IMR-90 (cell line): ENCODE measurements around the gene ARFGEF3. TPM values are rescaled to one million over a fixed set of nuclear protein-coding genes. Genes with fewer than 3 reads are reported as not detected.

ENCODE experiments used
- ATAC-seq: fragments of 200-7000 bp; cut with Tn5 transposase; 2 replicates; pipeline ENCODE4 v1.9.1; 2020; ENCODE audit warnings: low read depth, mild to moderate bottlenecking, moderate library complexity
- BruUV-seq: library from RNA; stranded (reverse); fragments of 400-500 nt; replicated peaks from 2 replicates; lab custom pipeline; 2021; lab: Mats Ljungman, UMichigan
- CTCF ChIA-PET: fragments of 300-600 bp; formaldehyde crosslinking; extraction: SDS; loops from one replicate; lab custom pipeline; 2021; ENCODE audit warnings: antibody characterized with exemption; lab: Yijun Ruan, JAX
- POLR2A ChIA-PET: fragments of 300-600 bp; sonication (Branson Sonifier 250); formaldehyde crosslinking; loops from one replicate; lab custom pipeline; 2022; ENCODE audit warnings: antibody characterized with exemption; ENCODE audit not compliant: unreplicated experiment; lab: Charles Lee
- DNase-seq: peaks from one replicate; pipeline ENCODE4 v3.0.0; 2013
- H2AFZ ChIP-seq: replicated peaks from 2 replicates; pipeline ENCODE3; 2013; ENCODE audit warnings: low read length, mild to moderate bottlenecking; ENCODE audit not compliant: poor library complexity
- H2AK5ac ChIP-seq: 2 replicates; pipeline ENCODE4 v1.6.1; 2013; ENCODE audit warnings: low read depth, low read length, inconsistent platforms
- H2AK9ac ChIP-seq: replicated peaks from 2 replicates; pipeline ENCODE3; 2013; ENCODE audit warnings: mild to moderate bottlenecking, low read depth, low read length, moderate library complexity; ENCODE audit not compliant: poor library complexity
- H2BK120ac ChIP-seq: 2 replicates; pipeline ENCODE4 v1.6.1; 2013; ENCODE audit warnings: low read depth, low read length, inconsistent platforms
- H2BK15ac ChIP-seq: 3 replicates; pipeline ENCODE4 v1.6.1; 2013; ENCODE audit warnings: low read depth, low read length, inconsistent platforms
- H2BK20ac ChIP-seq: 2 replicates; pipeline ENCODE4 v1.6.1; 2013; ENCODE audit warnings: low read depth, mild to moderate bottlenecking, inconsistent platforms, low read length, moderate library complexity
- H2BK5ac ChIP-seq: 2 replicates; pipeline ENCODE4 v1.6.1; 2013; ENCODE audit warnings: mild to moderate bottlenecking, low read depth, low read length, inconsistent platforms; ENCODE audit not compliant: poor library complexity, severe bottlenecking
- H3K14ac ChIP-seq: replicated peaks from 2 replicates; pipeline ENCODE4 v1.6.1; 2013; ENCODE audit warnings: low read depth, low read length, inconsistent platforms
- H3K18ac ChIP-seq: 2 replicates; pipeline ENCODE4 v1.6.1; 2013; ENCODE audit warnings: low read depth, low read length, control low read depth
- H3K23ac ChIP-seq: 2 replicates; pipeline ENCODE4 v1.6.1; 2013; ENCODE audit warnings: low read depth, low read length, inconsistent platforms
- H3K27ac ChIP-seq: 2 replicates; pipeline ENCODE4 v1.5.1; 2013; ENCODE audit warnings: mild to moderate bottlenecking, control low read depth, low read length; ENCODE audit not compliant: insufficient read depth
- H3K27me3 ChIP-seq: 2 replicates; pipeline ENCODE4 v1.6.1; 2013; ENCODE audit warnings: low read length; ENCODE audit not compliant: control insufficient read depth, insufficient read depth
- H3K36me3 ChIP-seq: 2 replicates; pipeline ENCODE4 v1.6.1; 2013; ENCODE audit warnings: low read length, mixed read lengths; ENCODE audit not compliant: control insufficient read depth, insufficient read depth
- H3K4ac ChIP-seq: 2 replicates; pipeline ENCODE4 v1.6.1; 2013; ENCODE audit warnings: low read depth, low read length, inconsistent platforms
- H3K4me1 ChIP-seq: 2 replicates; pipeline ENCODE4 v1.6.1; 2013; ENCODE audit warnings: low read length, mixed read lengths; ENCODE audit not compliant: control insufficient read depth, insufficient read depth
- H3K4me2 ChIP-seq: 2 replicates; pipeline ENCODE4 v1.6.1; 2013; ENCODE audit warnings: low read depth, mild to moderate bottlenecking, control low read depth, low read length, moderate library complexity
- H3K4me3 ChIP-seq: 2 replicates; pipeline ENCODE4 v1.5.1; 2013; ENCODE audit warnings: low read depth, mild to moderate bottlenecking, control low read depth, low read length, moderate library complexity; ENCODE audit not compliant: insufficient read depth
- H3K56ac ChIP-seq: 2 replicates; pipeline ENCODE4 v1.6.1; 2013; ENCODE audit warnings: low read length, inconsistent platforms; ENCODE audit not compliant: insufficient read depth; ENCODE audit errors: extremely low read depth
- H3K79me1 ChIP-seq, 2 experiments: 2 replicates each; pipeline ENCODE4 v1.6.1; 2013; ENCODE audit warnings: low read length in 2 of 2, inconsistent platforms in 1 of 2, low read depth in 1 of 2
- H3K9ac ChIP-seq: 2 replicates; pipeline ENCODE4 v1.6.1; 2013; ENCODE audit warnings: low read depth, low read length, control low read depth
- H3K9me1 ChIP-seq: 2 replicates; pipeline ENCODE4 v1.6.1; 2013; ENCODE audit warnings: low read length, inconsistent platforms; ENCODE audit not compliant: insufficient read depth
- H3K9me3 ChIP-seq: 2 replicates; pipeline ENCODE4 v1.6.1; 2013; ENCODE audit warnings: low read length; ENCODE audit not compliant: control insufficient read depth, insufficient read depth
- H4K20me1 ChIP-seq: 2 replicates; pipeline ENCODE4 v1.6.1; 2013; ENCODE audit warnings: low read length, inconsistent platforms; ENCODE audit not compliant: insufficient read depth
- H4K5ac ChIP-seq: 2 replicates; pipeline ENCODE4 v1.6.1; 2013; ENCODE audit warnings: mild to moderate bottlenecking, low read depth, low read length, control low read depth
- H4K8ac ChIP-seq, 2 experiments: 2 replicates each; pipeline ENCODE4 v1.6.1; 2013; ENCODE audit warnings: low read depth in 2 of 2, low read length in 2 of 2, control low read depth in 1 of 2, inconsistent platforms in 1 of 2
- H4K91ac ChIP-seq: 2 replicates; pipeline ENCODE4 v1.6.1; 2013; ENCODE audit warnings: low read depth, low read length, inconsistent platforms; ENCODE audit not compliant: insufficient read depth
- CEBPB ChIP-seq: IDR thresholded peaks from 2 replicates; pipeline ENCODE4 v1.6.1; 2012; ENCODE audit warnings: low read depth, low read length, improper control_type of control experiment
- FOS ChIP-seq: fragments of 150-350 bp; IDR thresholded peaks from 2 replicates; pipeline ENCODE4 v1.6.1; 2016; ENCODE audit warnings: low read depth, low read length
- MAZ ChIP-seq: IDR thresholded peaks from 2 replicates; pipeline ENCODE4 v1.6.1; 2012; ENCODE audit warnings: low read depth, mild to moderate bottlenecking, low read length, improper control_type of control experiment, moderate library complexity, borderline replicate concordance
- POLR2A ChIP-seq: IDR thresholded peaks from 2 replicates; pipeline ENCODE4 v1.6.1; 2012; ENCODE audit warnings: mild to moderate bottlenecking, low read depth, low read length
- WGBS, 2 experiments: methylation state at CpG; one replicate each; pipeline versions ENCODE4 v1.1.5 to v1.1.7; 2013; ENCODE audit warnings: missing lambda C conversion rate in 2 of 2; ENCODE audit not compliant: insufficient read length in 1 of 2; ENCODE audit errors: extremely low coverage in 2 of 2; 5-methylcytosine and 5-hydroxymethylcytosine counted together
- dilution Hi-C: fragments of 300-500 bp; cut with HindIII; formaldehyde crosslinking; loops from one replicate; pipeline ENCODE4 v1.14.3; 2018; ENCODE audit warnings: low sequenced_read_pairs; ENCODE audit not compliant: unreplicated experiment
- in situ Hi-C: fragments of 300-500 bp; cut with MboI; formaldehyde crosslinking; loops from 3 replicates; pipeline ENCODE4 v1.14.3; 2019; ENCODE audit warnings: low sequenced_read_pairs, inconsistent platforms, mixed read lengths
- intact Hi-C: fragments of 100-400 bp; cut with micrococcal nuclease; formaldehyde crosslinking; loops from 2 replicates; pipeline ENCODE4 v1.10.0; 2022
- polyA plus RNA-seq, 3 experiments: library from polyadenylated mRNA; depleted of rRNA; stranded (reverse); fragments of >200 nt; gene quantifications; 2 replicates each; pipeline ENCODE4 v1.2.3, GENCODE V29; 2012; ENCODE audit warnings: low replicate concordance in 1 of 3
- total RNA-seq: library from RNA; depleted of rRNA; stranded (reverse); fragments of >200 nt; gene quantifications from 2 replicates; pipeline ENCODE4 v1.2.3, GENCODE V29; 2012

The ARFGEF3 gene
- total and polyA plus RNA-seq, 2 of the 4 experiments (the other 2 are of a cell fraction): under 0.01 to 0.02 TPM

GRCh38 chr6:138176652-138177232, 15.0 kb downstream of the ARFGEF3 start:
- DNase-seq (no peak), ATAC-seq (no peak)
- H3K9me1 ChIP-seq: no peaks in the 10 kb centered on the region
- POLR2A ChIA-PET: no interaction called here
- H3K56ac ChIP-seq: no peak overlapping the region
- H3K36me3 ChIP-seq: no peaks in the 10 kb centered on the region
- H2BK5ac ChIP-seq: no peak overlapping the region
- H2AFZ ChIP-seq: no peak overlapping the region
- H3K9me3 ChIP-seq: peaks cover 3% of the 10 kb centered on the region; the same call in 1 of the 2 replicates
- no peak overlapping the region for H2BK15ac ChIP-seq
- no peak overlapping the region for H3K27ac ChIP-seq
- no peak overlapping the region for H3K9ac ChIP-seq
- in situ Hi-C loops: no loop called here
- H2BK20ac ChIP-seq: no peak overlapping the region
- no peaks in the 10 kb centered on the region for H3K4me1 ChIP-seq
- no peak overlapping the region for H3K4me3 ChIP-seq
- H2BK120ac ChIP-seq: no peak overlapping the region
- H3K23ac ChIP-seq: no peak overlapping the region
- no peak overlapping the region for H3K4me2 ChIP-seq
- BruUV-seq: no TSS peak
- no peak overlapping the region for H3K18ac ChIP-seq
- dilution Hi-C loops: no loop called here
- no peak overlapping the region for H3K4ac ChIP-seq
- CTCF ChIA-PET: no interaction called here
- H3K79me1 ChIP-seq: no peaks in the 10 kb centered on the region
- intact Hi-C loops: no loop called here
- H4K5ac ChIP-seq: no peak overlapping the region
- H4K8ac ChIP-seq: no peak overlapping the region
- H2AK5ac ChIP-seq: no peak overlapping the region
- no peak overlapping the region for H4K91ac ChIP-seq
- peaks cover 2% of the 10 kb centered on the region; the same call in 1 of the 2 replicates for H3K27me3 ChIP-seq
- TF ChIP-seq CEBPB: no peak
- no peak for TF ChIP-seq FOS
- TF ChIP-seq MAZ: no peak
- no peak for TF ChIP-seq POLR2A
- H2AK9ac ChIP-seq: no peak overlapping the region
- no peak overlapping the region for H3K14ac ChIP-seq
- no peaks in the 10 kb centered on the region for H4K20me1 ChIP-seq
- WGBS, 2 experiments: no CpG with 5 or more reads among the region's 2 CpGs
